BJ (cell line): ENCODE data around the gene EDIL3. TPM values are rescaled to one million over a fixed set of nuclear protein-coding genes. Genes with fewer than 3 reads are reported as not detected.

Experiments
- CTCF ChIA-PET: fragments of 350-600 bp; formaldehyde crosslinking; extraction: SDS; loops from one replicate; lab custom pipeline; 2021; ENCODE audit warnings: antibody characterized with exemption, inconsistent platforms; lab: Yijun Ruan, JAX
- POLR2A ChIA-PET: fragments of 300-600 bp; sonication (Branson Sonifier 250); formaldehyde crosslinking; extraction: SDS; loops from one replicate; lab custom pipeline; 2021; ENCODE audit warnings: antibody characterized with exemption; lab: Charles Lee
- DNase-seq: peaks from one replicate; pipeline ENCODE4 v3.0.0-alpha.2; 2011; ENCODE audit warnings: low read depth
- H3K27me3 ChIP-seq: 2 replicates; pipeline ENCODE4 v1.6.0; 2011; ENCODE audit warnings: low read length; ENCODE audit not compliant: control insufficient read depth, insufficient read depth
- H3K36me3 ChIP-seq: 2 replicates; pipeline ENCODE4 v1.5.1; 2011; ENCODE audit warnings: low read length; ENCODE audit not compliant: control insufficient read depth, insufficient read depth
- H3K4me3 ChIP-seq: 2 replicates; pipeline ENCODE4 v1.5.1; 2011; ENCODE audit warnings: low read depth, mild to moderate bottlenecking, control low read depth, low read length
- polyA plus RNA-seq: library from polyadenylated mRNA; depleted of rRNA; stranded (reverse); fragments of >200 nt; gene quantifications from 2 replicates; pipeline ENCODE4 v1.2.3, GENCODE V29; 2011
- small RNA-seq: library from RNA; depleted of rRNA; stranded (forward); fragments of <200 nt; gene quantifications from one replicate; pipeline ENCODE3, GENCODE V24; 2012; ENCODE audit warnings: low replicate concordance, low read depth; ENCODE audit not compliant: insufficient read length
- TF ChIP-seq, protein P1 (sequence below): IDR thresholded peaks from 2 replicates; pipeline ENCODE4 v1.5.1; 2011; ENCODE audit warnings: low read depth, mild to moderate bottlenecking, control low read depth, inconsistent platforms, low read length, moderate library complexity; ENCODE audit not compliant: insufficient read depth

The EDIL3 gene
- polyA plus RNA-seq, 1 experiment, result 8.4 TPM

DNA sequence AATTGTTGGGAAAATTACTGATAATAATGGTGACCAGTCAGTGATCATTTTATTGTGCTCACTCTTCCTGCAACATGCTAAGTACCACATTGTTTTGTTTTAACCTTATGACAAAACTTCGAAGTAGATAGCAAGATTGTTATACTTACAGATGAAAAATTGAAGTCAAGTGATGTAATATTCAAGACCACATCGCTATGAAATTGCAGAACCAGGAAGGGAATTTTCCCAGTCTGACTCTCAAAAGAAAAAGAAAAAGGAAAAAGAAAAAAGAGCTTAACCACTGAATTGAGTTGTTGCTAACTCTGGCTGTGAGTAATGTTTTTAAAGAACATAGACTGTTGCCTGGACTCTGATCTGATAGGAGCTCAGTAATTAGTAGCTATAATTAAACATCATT lies 493.4 kb downstream of the EDIL3 start:
- ChIA-PET CTCF (no interaction called here), POLR2A (no interaction called here)
- no peak for DNase-seq
- Histone ChIP-seq H3K27me3 (no peaks in the 10 kb centered on the region), H3K36me3 (no peaks in the 10 kb centered on the region), H3K4me3 (no peak overlapping the region)
- TF ChIP-seq, protein P1, sequence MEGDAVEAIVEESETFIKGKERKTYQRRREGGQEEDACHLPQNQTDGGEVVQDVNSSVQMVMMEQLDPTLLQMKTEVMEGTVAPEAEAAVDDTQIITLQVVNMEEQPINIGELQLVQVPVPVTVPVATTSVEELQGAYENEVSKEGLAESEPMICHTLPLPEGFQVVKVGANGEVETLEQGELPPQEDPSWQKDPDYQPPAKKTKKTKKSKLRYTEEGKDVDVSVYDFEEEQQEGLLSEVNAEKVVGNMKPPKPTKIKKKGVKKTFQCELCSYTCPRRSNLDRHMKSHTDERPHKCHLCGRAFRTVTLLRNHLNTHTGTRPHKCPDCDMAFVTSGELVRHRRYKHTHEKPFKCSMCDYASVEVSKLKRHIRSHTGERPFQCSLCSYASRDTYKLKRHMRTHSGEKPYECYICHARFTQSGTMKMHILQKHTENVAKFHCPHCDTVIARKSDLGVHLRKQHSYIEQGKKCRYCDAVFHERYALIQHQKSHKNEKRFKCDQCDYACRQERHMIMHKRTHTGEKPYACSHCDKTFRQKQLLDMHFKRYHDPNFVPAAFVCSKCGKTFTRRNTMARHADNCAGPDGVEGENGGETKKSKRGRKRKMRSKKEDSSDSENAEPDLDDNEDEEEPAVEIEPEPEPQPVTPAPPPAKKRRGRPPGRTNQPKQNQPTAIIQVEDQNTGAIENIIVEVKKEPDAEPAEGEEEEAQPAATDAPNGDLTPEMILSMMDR, result no peak

Small RNA genes within 50 kb of the gene (small RNA-seq; reads per million reads assigned to genes)
- not detected for gene RNU6-448P
